ENCODE data around the gene MMP11.

The MMP11 gene

GRCh38 chr22:23828800-23829680, 56.4 kb downstream of the MMP11 start:
- DNase-seq (ENCODE audit: low read depth) = no peak
- no peak for TF ChIP-seq CTCF (IDR thresholded peaks at IDR 0.05; ENCODE audit: control insufficient read depth, insufficient read depth, low read depth, low read length, missing control alignments)

GRCh38 chr22:23829845-23830372, 57.3 kb downstream of the MMP11 start:
- H3K4me3 ChIP-seq (ENCODE audit: control insufficient read depth, low read depth, low read length) = no peak overlapping the region
- DNase-seq (ENCODE audit: low read depth) = peak; percentile 85
- TF ChIP-seq CTCF (IDR thresholded peaks at IDR 0.05; ENCODE audit: control insufficient read depth, insufficient read depth, low read depth, low read length, missing control alignments) = no peak

More at GRCh38 chr22:23828800-23829680, 56.4 kb downstream of the MMP11 start:
- H3K4me3 ChIP-seq (ENCODE audit: control insufficient read depth, low read depth, low read length) = no peak overlapping the region

GRCh38 chr22:23831261-23831660, 58.6 kb downstream of the MMP11 start:
- DNase-seq (ENCODE audit: low read depth) = no peak
- H3K4me3 ChIP-seq (ENCODE audit: control insufficient read depth, low read depth, low read length) = no peak overlapping the region
- TF ChIP-seq CTCF (IDR thresholded peaks at IDR 0.05; ENCODE audit: control insufficient read depth, insufficient read depth, low read depth, low read length, missing control alignments) = no peak

- TF ChIP-seq CTCF (IDR thresholded peaks at IDR 0.05; ENCODE audit: control insufficient read depth, insufficient read depth, low read depth, low read length, missing control alignments) = no peak
- DNase-seq (ENCODE audit: low read depth) = no peak
- no peak overlapping the region for H3K4me3 ChIP-seq (ENCODE audit: control insufficient read depth, low read depth, low read length)
Measured at GRCh38 chr22:23831781-23832180, 59.1 kb downstream of the MMP11 start.

- no peak overlapping the region for H3K4me3 ChIP-seq (ENCODE audit: control insufficient read depth, low read depth, low read length)
- TF ChIP-seq CTCF (IDR thresholded peaks at IDR 0.05; ENCODE audit: control insufficient read depth, insufficient read depth, low read depth, low read length, missing control alignments) = no peak
- no peak for DNase-seq (ENCODE audit: low read depth)
Measured at GRCh38 chr22:23832226-23833016, 59.8 kb downstream of the MMP11 start.

GRCh38 chr22:23833017-23833751, 60.5 kb downstream of the MMP11 start:
- DNase-seq (ENCODE audit: low read depth) = no peak

More at GRCh38 chr22:23833017-23833751, 60.5 kb downstream of the MMP11 start:
- no peak for TF ChIP-seq CTCF (IDR thresholded peaks at IDR 0.05; ENCODE audit: control insufficient read depth, insufficient read depth, low read depth, low read length, missing control alignments)
- no peak overlapping the region for H3K4me3 ChIP-seq (ENCODE audit: control insufficient read depth, low read depth, low read length)

All from AG09309 (cell line).